GM12891 (cell line): Measurements from ENCODE around the gene ZC3H7A.
A peak's percentile ranks its signal among the peaks of the same experiment; 100 is the strongest.

Experiments
- DNase-seq: peaks from one replicate; pipeline ENCODE4 v3.0.0; 2011; ENCODE audit warnings: low spot score; ENCODE audit not compliant: insufficient read length
- FAIRE-seq: peaks from 2 replicates; lab custom pipeline; 2011; peaks lifted over from hg19 to GRCh38; lab: Jason Lieb, UNC
- PAX5 ChIP-seq: IDR thresholded peaks from 2 replicates; pipeline ENCODE4 v1.6.1; 2011; ENCODE audit warnings: low read length, moderate library complexity, mild to moderate bottlenecking; ENCODE audit not compliant: insufficient read depth, severe bottlenecking
- POLR2A ChIP-seq: IDR thresholded peaks from 2 replicates; pipeline ENCODE4 v1.6.1; 2011; ENCODE audit warnings: low read depth, low read length, control low read depth
- POLR2AphosphoS5 ChIP-seq: IDR thresholded peaks from 2 replicates; pipeline ENCODE4 v1.6.1; 2011; ENCODE audit warnings: low read depth, low read length, control low read depth
- POU2F2 ChIP-seq: IDR thresholded peaks from 2 replicates; pipeline ENCODE4 v1.6.1; 2011; ENCODE audit warnings: low read depth, mild to moderate bottlenecking, control low read depth, low read length, moderate library complexity
- SPI1 ChIP-seq: IDR thresholded peaks from 2 replicates; pipeline ENCODE4 v1.6.1; 2011; ENCODE audit warnings: low read depth, low read length, control low read depth
- TAF1 ChIP-seq: IDR thresholded peaks from 2 replicates; pipeline ENCODE4 v1.6.1; 2011; ENCODE audit warnings: low read depth, low read length, control low read depth

Gene ZC3H7A

DNA sequence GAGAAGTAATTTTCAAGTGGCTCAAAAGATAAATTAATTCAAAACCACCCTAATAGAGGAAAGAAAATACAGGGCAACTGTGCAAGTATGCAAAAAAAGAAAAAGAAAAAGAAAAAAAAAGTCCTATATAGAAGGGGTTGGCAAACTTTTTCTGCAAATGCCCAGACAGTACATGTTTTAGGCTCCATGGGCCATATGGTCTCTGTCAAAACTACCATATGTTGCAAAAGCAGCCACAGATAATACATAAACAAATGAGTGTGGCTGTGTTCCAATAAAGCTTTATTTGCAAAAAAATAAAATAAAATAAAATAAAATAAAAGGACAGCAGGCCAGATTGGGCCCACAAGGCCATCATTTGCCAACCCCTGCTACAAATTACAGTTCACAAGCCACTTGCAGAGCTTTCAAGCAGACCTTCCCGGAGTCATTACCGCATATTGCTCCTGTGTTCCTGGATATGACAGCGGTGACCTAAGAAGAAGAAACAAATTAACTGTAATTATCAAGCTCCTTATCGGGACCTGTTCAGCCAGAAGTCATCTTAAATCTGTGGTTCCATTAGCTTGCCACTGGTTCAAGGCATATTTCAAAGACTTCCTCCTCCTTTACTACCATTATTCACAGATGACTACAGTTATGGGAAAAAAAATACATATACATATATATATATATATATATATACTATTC is 15.9 kb downstream of the ZC3H7A start:
- FAIRE-seq (no peak), DNase-seq (no peak)
- no peak for TF ChIP-seq POU2F2
- no peak for TF ChIP-seq SPI1
- no peak for TF ChIP-seq POLR2A
- TF ChIP-seq PAX5: no peak
- no peak for TF ChIP-seq TAF1
- no peak for TF ChIP-seq POLR2AphosphoS5

DNA sequence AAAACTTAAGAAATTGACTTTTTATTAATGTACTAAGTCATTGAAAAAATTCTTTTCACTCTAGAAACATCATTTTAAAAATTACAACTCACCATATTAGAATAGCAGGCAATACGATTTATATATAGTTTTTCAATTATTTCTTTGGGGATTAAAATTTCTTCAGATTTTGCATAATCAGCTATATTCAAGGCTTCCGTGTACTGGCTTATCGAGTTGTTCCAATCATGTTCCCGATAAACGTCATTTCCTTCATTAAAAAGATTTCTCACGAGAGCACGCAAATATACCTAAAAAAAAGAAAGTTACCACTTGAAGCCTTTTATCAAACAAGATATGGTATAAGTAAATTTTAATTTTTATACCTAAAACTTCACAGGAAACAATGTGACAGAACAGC is 18.0 kb downstream of the ZC3H7A start:
- FAIRE-seq (no peak), DNase-seq (no peak)
- TF ChIP-seq POLR2A: no peak
- no peak for TF ChIP-seq PAX5
- TF ChIP-seq POU2F2: no peak
- TF ChIP-seq POLR2AphosphoS5: no peak
- TF ChIP-seq TAF1: no peak
- no peak for TF ChIP-seq SPI1

DNA sequence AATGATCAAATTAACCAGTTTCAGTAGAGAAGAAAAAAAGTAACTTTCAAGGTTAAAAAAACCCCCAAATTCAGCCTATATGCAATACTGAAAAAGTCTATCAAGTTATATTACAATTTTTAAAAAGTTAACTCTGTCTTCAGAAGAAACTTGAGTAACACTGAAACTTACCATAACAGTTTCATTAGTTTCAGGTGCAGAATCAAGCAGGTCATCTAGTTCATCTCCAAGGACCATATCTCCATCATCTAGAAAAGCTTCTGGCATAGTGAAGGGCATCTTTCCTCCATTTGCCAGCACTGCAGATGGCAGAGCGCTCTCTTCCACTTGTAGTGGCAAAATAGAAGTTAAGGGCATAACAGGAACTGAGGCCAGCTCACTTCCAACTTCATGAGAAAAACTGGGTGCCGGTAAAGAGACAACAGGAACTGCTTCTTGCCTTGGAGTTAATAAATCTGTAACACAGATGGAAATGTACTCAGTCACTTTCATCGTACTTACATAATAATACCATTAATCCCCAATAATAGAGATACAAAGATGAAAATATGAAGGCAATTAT is 22.9 kb downstream of the ZC3H7A start:
- TF ChIP-seq SPI1 (peak; percentile 56; the same call in 1 of the 2 replicates), PAX5 (no peak)
- FAIRE-seq: no peak
- no peak for DNase-seq

DNA sequence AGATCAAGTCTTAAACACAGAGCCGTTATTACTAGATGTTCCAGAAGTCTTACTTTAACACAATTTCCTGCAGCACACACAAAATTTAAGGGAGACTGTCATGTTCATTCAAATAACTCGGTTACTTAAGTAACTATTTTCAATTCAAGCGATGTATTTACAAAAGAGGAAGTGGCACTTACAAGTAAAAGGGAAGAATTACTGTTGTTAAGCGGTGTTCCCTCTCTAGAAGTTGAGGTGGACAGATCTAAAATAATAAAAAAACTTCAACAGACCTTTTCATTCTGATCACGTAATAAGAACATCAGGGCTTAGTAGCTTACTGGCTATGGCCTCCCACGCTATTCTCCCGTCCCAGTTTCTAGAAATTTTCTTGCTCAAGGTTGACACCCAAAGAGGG is 28.2 kb downstream of the ZC3H7A start:
- TF ChIP-seq SPI1: peak; percentile 99
- no peak for TF ChIP-seq POU2F2
- DNase-seq (no peak), FAIRE-seq (peak; percentile 83)

DNA sequence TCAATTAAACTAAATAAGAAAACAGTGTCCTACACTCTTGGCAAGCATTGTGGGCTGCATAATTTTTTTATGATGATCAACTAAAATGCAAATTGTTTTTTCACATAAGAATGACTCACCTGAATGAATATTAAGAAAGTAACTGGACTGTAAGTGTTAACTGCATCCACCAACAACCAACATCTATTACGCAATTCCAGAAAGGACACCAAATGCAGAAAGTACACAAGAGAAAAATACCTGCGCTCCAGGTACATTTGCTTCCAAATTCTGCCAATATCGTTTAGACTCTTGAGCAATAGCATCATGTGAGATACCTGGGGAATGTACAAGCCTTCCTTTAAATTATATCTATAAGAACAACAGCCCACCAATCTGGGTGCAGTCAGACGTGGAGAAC is 34.6 kb downstream of the ZC3H7A start:
- DNase-seq (no peak), FAIRE-seq (no peak)
- no peak for TF ChIP-seq TAF1
- TF ChIP-seq PAX5: no peak
- no peak for TF ChIP-seq POLR2AphosphoS5
- TF ChIP-seq POLR2A: no peak
- no peak for TF ChIP-seq POU2F2
- no peak for TF ChIP-seq SPI1

DNA sequence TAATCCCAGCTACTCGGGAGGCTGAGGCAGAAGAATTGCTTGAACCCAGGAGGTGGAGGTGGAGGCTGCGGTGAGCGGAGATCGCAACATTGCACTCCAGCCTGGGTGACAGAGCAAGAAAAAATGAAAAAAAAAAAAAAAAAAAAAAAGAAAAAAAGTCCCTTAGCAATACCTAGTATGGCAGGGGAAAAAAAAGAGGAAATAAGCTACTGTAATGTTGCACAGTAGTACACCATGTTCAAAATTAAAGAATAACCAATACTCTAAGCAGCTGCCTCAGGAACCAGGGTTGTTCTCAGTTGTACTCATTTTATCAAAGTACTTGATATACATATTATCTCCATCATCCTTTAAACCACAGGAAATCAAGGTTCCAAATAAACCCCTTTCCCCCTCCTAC is 37.1 kb downstream of the ZC3H7A start:
- FAIRE-seq (no peak), DNase-seq (no peak)
- no peak for TF ChIP-seq TAF1
- TF ChIP-seq POU2F2: no peak
- TF ChIP-seq POLR2A: no peak
- TF ChIP-seq SPI1: no peak
- no peak for TF ChIP-seq PAX5
- no peak for TF ChIP-seq POLR2AphosphoS5

DNA sequence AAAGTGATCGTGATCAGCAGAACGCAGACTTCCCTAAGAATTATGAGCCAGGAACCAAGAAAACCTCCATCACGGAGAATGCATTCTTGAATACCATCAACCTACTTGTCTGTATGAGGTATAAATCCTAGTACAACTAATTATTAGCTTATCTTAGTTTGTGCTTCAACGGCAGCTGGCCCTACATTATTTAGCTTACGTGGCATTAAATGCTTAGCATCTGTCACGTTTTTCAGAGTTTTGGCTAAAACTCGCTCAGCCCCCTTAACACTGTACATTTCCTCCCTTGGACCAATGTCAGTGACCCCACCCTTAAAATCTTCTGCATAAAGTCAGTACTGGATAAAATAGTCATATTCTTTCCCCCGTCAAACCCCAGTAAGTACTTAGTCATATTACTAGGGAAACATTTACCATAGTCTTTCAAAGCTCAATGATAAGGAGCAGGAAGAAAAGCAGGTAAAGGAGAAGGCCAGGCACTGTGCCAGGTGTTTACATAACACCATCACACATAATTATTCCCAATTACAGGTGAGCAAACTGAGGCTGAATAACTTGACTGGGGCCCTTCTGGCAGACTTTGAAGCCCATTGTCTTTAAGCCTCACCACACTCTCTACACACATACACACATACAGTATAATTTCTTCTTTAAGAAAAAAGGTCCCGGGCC is 37.8 kb downstream of the ZC3H7A start:
- TF ChIP-seq POLR2A (no peak), PAX5 (no peak), SPI1 (no peak), POU2F2 (no peak), TAF1 (no peak), POLR2AphosphoS5 (no peak)
- no peak for DNase-seq
- FAIRE-seq: no peak

DNA sequence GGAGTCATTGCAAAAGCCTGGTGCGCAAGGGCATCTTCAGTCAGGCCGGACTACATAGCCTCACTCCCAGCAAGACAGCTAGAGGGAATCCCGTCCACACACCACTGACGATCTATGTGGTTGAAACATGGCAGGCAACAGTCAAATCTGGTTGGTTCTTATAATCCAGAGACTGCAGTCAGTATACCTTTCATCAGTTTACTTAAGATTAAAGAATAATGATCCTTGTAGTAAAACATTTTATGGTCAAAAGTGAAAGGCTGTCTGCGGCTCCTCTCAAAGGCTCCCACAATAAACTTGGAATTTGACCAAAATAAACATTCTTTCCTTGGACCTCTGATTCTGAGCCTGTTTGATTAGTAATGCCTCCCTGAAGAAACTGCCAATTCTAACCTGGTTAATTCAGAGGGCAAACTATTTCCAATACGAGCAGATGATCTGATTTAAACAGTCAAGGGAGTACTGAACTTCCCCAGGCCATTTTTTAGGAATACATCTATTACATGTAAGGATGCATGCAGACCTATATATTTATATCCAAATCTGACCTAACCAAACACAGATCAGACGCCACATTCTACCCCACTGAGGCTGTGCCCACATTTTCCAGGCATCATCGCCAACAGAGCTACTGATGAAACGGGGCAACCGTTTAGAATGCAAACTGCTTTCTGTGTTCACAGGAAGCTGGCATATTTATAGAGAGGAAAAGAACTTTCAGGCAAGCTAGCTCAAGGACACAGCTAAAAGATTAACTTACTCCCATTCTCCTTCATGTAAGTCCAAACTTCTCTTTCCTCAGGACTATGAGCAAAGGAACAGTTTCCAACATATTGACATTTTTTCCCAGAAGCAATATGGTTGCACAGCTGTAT is 39.1 kb downstream of the ZC3H7A start:
- TF ChIP-seq POLR2A (no peak), TAF1 (no peak), SPI1 (no peak), POU2F2 (no peak)
- FAIRE-seq (no peak), DNase-seq (no peak)

DNA sequence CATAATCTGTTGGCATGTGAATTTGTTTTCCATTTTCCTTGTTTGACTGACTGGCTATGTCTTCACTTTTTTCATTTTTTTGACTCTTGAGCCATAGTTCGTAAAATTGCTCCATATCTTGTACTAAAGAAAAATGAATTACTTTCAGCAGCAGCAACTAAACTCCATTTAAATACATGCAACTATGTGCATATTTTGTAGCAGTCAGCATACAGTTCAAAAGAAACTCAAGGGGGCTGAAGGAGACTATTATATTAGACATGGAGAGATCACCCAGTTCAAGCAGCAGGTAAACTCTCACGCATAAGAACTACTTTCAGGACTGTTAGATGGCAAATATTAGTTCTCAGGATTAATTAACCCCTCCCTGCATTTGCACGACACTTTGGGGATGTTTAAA is 40.8 kb downstream of the ZC3H7A start:
- FAIRE-seq: no peak

More for the DNA sequence above, 40.8 kb downstream of the ZC3H7A start:
- DNase-seq: no peak
- TF ChIP-seq PAX5 (no peak), POLR2AphosphoS5 (no peak)
